Activated T-cell treated with anti-CD3 and anti-CD28 coated beads, Interleukin-2, amount 50 U/mL, for 1 hour (primary cell): ENCODE data around the gene WNT7A.

Experiments used
- DNase-seq: peaks from one replicate; pipeline ENCODE4 v3.0.0-alpha.2; 2020

WNT7A gene

DNA sequence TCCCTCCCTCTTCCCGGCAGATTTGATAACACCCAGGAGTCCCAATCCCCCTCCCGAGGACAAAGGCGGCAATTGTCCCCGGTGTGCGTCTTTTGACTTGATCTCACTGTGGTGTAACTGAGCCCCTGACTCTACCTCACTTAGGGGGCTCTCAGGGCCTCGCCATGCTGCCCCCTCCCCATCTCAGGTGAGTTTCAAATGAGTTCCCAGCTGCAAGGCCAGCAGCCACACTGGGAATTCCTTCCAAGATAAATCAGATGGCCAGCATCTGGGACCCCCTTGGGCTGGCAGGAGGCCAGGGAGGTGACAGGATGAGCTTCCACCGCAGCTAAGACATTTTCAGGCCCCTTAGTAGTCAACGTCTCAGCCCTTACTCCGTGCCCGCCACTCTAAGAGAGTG lies 35.0 kb downstream of the WNT7A start:
- no peak for DNase-seq

DNA sequence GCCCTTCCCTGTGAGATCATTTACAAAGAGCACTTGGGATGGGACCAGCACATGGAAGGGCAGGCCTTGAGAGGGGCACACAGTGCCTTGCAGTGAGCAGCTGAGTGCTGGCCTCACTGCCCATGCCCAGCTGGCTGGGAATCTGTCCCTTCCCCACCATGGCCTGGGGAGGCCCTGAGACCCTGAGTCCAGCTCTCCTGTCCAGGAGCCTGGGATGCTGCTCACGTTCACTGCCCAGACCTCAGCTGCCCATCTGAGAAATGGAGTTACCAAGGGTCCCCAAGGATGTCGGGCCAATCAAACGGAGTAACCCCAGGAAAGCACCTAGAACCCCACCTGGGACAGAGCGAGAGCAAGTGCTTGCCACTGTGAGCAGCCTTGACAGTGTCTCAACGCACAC lies 35.6 kb downstream of the WNT7A start:
- DNase-seq = no peak

DNA sequence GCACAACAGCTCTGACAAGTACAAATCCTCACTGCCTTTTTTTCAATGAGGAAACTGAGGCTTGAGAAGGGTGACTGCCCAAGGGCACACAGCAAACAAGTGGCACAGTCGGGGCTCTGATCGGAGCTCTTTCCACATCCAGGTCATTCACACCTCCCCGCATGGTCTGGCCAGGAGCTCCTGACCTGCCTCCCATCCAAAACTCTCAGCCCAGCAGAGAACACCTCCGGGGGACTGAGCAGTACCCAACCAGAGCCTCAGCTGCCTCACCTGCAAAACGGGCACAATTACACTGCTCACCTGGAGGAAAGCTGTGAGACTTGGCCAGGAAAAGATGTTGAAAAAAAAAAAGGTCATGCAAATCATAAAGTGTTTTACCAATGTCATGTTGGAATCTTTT lies 36.5 kb downstream of the WNT7A start:
- no peak for DNase-seq

DNA sequence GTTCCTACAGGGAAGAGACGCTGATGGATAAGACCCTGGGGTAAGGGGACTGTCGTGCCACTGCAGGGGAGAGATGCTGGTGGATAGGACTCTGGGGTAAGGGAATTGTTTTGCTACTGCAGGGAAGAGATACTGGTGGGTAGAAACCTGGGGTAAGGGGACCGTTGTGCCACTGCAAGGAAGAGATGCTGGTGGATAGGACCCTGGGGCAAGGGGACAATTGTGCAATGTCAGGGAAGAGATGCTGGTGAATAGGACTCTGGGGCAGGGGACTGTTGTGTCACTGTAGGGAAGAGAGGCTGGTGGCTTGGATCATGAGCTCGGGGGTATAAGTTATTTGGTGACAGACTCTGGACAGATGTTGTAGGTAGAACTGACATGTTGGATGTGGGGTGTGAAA lies 37.6 kb downstream of the WNT7A start:
- no peak for DNase-seq

DNA sequence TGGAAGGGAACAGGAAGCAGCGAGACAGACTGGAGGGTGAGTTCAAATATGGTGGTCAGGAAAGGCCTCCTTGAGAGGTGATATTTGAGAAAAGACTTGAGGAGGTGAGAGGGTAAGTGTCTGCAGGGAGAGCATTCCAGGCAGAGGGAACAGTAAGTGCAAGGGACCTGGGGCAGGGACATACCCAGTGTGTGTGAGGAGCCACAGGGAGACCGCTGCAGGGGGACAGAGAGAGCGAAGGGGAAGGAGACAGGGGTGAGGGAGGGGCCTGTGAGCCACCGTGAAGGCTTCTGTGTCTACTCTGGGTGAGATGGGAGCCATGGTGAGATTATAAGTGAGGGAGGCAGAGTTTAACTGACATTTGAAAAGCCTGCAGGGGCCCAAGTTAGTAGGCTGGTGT lies 38.0 kb downstream of the WNT7A start:
- no peak for DNase-seq

DNA sequence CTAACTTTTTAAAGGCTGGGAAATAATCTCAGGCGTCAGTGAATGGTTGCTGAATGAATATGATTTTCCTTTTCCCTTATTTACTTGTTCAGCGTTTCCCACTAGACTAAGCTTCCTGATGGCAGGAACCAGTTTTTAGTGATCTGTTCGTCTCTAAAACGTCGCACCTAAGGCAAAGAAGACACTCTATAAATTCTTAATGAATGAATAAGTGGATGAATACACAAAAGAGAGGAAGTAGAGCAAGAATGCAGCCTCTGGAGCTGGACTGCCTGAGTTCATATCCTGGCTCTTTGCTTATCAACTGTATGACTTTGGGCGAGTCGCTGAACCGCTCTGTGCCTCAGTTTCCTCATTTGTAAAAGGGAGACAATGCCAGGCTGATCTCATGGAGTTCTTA lies 38.7 kb downstream of the WNT7A start:
- DNase-seq = no peak

DNA sequence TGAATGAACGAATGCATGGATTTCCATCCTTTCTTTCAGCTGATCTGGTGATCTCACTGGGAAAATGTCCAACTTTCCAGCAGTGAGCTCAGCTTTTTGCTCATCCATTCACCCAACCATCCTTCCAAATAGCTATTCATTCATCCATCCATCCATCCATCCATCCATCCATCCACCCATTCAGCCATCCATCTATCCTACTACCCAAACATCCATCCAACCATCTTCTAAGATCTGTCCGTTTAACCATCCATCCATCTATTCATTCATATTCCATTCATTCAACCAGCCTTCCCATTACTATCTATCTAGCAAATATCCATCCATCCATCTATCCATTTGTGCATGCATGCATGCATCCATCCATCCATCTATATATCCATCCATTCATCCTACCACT lies 39.4 kb downstream of the WNT7A start:
- DNase-seq = no peak

DNA sequence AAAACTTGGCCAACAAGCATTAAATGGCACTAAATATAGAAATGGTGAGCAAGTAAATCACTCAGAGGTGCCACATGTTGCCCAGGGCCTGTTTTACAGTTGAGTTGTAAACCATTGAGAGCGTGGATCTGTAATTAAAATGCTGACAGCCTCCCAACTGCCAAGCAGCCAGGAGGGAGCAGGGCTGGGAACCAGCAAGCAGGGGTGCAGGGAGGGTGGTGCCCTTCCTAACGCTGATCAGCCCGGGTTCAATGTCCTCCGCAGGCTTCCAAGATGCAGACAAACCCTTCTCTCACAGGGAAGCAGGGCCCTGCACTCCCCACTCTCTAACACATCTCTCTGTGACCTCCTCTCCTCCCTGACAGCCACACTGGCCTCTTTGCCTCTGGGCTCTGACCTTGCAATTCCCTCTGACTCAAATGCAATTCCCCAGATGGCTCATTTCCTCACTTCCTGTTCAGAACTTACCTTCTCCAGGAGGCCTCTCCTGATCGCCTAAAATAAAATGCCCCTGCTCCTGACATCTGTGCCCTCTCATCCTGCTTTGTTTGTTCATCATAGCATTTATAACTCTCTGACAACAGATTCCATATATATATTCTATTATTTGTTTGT lies 40.0 kb downstream of the WNT7A start:
- DNase-seq = no peak

DNA sequence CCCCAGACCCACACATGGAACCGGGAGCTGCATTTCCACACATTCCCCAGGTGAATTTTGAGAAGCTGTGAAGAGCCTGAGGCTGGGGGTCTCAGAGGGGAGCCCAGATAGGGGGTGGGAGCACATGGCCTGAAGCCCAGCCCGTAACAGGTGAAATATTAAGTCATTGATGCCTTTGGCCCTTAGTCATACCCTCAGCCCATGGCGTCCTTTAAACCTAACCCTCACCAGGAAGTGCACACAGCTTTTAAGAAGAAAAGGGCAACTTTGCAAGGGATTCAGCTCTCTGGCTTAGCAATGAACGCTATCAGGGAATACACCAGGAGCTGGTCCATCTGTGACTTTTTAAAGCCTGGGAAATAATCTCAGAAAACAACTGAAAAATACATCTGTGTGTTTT lies 40.6 kb downstream of the WNT7A start:
- no peak for DNase-seq

DNA sequence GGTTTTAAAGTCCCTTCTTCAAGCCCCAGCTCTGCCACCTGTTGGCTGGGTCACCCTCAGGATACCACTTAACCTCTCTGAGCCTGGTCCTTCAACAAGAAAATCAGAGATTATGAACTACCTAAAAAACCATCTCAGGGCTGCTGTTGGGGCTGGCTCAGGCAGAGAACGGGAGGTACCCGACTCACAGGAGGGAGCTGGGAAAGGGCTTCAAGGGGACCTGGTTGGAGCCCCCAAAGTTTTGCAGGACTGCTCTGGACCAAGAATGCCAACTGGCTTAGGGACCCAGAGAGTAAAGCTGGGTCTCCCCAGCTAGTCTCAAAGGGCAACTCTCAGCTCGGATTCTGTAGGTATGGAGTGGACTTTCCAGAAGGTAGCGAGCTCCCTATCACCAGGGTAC lies 41.5 kb downstream of the WNT7A start:
- no peak for DNase-seq

DNA sequence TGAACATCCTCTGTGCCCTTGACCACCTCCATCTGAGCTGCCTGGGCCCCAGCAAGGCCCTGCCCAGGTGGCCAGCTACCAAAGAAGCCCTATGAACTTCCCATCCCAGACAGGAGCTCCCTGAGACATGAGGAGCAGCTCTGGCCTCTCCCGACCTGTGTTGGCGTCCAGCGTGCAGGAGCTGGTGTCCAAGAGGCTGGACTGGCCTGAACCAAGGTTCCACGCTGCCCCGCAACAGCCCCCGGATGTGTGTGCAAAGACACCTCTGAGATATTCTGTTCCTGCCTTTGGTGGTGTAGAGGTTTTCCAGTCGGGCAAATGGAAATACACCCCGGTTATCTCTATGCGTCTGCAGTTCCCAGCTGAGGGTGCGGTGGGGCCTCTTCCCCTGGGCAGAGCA lies 42.1 kb downstream of the WNT7A start:
- DNase-seq = no peak

DNA sequence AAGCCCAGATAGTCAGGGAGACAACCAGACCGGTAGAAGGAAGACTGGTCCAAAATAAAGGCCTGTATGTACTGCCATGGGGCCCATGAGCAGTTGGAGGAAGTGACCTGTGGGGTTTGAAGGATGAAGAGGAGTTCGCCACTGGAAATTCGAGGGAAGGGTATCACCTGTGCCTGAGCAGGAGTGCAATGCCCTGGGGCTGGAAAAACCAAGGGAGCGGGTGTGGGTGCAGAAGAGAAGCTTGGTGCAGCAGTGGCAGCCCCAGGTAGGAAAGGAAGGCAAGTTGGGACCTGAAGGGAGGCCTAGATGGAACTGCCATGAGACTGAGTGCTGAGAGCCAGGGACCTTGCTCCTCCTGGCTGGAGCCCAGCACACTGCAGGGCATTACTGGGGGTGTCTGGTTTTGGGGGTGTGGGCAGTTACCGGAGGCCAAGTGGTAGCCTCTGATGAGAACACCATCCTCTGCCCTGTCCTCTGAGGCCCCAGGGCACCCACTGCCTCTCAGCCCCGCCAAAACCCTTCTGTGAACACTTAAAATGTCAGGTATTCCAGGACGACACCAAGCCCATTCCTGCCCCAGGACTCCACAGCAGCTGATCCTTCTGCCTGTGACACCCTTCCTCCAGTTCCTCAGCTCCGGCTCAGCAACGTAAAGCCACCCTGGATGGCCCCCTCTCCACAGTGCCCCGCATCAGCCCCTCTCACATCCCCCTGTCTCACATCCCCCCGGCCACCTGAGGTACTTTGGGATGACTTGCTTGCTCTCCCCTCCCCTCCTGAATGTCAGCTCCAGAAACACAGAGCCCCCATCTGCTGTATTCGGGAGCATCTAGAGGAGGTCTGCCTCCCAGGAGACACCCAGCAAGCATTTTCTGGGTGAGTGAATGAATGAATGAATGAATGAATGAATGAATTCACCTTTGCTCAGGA lies 42.9 kb downstream of the WNT7A start:
- DNase-seq = no peak

DNA sequence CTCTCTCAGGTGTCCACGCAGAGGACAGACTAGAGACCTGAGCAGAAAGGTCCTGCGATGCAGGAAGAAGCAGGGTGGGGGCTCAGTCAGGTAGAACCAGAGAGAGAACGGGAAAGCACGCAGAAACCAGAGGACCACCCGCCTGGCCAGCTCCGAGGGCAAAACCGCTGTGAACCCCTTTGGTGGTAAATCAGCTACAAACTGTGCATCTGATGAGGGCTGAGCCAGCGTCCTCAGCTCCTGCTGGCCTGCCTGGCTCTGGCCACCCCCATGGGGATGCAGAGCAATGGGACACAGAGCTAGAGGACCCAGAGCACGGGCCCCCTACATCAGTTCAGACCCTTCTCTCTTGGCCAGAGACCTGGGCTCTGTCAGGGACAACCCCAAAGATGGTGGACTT lies 44.6 kb downstream of the WNT7A start:
- DNase-seq = no peak

DNA sequence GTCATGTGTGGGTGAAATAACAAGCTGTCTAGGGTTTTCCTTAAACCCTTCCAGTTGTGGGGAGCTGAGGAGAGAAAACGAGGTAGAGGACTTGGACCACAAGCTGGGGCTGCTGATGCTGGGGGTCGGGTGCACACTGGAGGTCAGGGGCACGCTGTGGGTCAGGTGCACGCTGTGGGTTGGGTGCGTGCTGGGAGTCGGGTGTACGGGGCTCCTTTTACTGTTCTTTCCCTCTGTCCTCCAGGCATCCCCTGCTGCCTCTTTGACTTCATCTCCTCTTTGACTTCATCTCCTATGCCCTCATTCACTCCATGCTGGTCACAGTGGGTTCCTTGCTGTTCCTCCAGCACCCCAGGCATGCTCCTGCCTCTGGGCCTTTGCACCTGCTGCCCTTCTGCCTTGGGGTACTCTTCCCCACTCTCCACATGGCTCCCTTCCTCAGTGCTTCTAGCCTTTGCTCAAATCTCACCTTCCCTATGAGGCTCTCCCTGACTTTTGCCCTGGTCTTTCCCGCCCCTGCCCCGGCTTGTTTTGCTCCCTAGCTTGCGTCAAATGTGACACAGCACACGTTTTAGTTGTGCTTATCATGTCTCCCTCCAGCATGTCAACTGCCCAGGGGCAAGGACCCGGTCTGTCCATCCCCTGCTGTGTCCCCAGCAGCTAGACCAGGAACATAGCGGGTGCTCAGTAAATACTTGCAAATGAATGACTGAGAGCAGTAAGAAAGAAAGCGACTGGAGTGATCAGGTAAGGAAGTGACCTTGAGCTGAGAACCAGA lies 45.4 kb downstream of the WNT7A start:
- DNase-seq = no peak

DNA sequence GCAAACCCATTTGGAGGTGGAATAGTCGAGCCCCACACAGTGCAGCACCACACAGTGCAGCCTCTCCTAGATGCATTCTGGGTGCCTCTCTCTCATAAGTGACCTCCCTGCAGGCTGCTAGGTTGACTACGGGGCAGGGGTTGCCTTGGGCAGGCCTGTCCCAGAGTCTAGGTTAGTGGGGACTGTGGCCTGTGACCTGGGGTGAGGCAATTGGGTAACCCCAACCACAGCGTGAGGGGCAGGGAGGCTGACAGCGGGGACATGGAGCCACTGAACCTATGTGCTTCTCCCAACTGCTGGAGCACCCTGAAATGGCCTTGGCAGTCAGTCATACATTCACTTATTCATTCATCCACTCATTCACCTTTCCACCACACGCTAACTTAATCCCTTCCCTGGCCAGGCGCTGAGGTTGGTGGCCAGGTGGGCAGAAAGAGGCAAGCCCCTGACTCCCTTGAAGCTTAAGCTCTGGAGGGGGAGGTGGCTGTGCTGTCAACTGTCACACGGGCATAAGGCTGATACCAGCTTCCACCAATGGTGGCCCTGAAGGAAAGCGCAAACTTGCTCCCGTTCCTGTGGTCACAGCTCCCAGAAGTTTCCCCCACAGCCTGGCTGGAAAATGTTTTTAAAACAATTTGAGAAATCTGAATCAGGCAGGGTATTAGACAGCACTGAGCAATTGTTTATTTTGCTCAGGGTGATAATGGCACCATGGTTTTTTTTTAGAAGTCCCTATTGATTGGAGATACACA lies 46.2 kb downstream of the WNT7A start:
- DNase-seq = no peak

DNA sequence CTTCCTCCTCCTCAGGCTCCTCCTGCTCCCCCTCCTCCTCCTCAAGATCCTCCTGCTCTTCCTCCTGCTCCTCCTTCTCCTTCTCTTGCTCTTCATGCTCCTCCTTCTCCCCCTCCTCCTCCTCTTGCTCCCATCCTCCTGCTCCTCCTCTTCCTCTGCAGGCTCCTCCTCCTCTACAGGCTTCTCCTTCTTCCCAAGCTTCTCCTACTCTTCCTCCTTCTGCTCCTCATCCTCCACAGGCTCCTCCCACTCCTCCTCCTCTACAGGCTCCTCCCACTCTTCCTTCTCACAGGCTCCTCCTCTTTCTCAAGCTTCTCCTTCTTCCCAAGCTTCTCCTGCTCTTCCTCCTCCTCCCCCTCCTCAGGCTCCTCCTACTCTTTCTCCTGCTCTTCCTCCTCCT lies 47.7 kb downstream of the WNT7A start:
- DNase-seq = no peak

DNA sequence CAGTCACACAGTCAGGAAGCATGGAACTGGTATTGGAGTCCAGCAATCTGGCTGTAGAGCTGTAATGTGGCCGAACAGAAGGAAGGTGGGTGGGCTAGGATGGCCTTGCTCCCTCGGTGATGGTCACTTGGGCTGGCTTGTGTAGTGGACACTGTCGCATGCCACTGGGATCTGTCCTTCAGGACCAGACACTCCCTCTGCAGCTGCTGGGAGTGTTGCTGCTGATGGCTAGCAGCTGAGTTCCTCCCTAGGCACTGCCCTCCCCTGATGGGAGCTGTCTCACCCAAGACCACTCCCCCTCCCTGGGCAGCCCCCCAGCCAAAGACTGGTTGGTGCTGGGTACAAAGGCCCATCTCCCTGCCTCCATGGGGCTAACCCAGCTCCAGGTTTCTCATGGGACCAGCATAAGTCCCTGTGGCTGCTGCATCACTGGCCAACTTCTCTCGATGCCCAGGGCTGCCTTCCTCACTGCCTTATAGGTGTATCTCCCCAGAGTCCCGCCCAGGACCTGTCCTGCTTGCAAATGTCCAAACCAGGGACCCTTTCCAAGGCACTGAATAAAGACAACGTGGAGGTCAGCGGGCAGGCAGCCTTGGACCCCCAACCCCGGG lies 48.4 kb downstream of the WNT7A start:
- no peak for DNase-seq

DNA sequence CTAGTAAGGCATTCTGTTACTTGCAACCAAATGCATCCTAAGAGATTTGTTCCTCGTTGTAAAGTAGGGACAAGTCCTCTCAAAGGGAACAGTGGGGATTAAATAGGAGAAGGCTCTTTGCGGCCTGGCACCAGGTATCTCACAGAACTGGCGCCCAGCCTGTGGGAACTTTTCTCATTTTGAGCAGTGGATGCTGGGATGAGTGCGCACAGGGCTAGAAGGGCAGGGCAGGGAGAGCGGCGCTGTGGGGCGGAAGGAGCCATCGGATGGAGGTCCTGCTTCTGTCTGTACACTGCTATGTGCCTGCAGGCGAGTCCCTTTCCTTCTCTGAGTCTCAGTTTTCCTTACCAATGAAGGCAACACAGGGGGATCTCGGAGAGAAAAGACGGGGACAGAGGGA lies 50.6 kb downstream of the WNT7A start:
- DNase-seq = no peak

DNA sequence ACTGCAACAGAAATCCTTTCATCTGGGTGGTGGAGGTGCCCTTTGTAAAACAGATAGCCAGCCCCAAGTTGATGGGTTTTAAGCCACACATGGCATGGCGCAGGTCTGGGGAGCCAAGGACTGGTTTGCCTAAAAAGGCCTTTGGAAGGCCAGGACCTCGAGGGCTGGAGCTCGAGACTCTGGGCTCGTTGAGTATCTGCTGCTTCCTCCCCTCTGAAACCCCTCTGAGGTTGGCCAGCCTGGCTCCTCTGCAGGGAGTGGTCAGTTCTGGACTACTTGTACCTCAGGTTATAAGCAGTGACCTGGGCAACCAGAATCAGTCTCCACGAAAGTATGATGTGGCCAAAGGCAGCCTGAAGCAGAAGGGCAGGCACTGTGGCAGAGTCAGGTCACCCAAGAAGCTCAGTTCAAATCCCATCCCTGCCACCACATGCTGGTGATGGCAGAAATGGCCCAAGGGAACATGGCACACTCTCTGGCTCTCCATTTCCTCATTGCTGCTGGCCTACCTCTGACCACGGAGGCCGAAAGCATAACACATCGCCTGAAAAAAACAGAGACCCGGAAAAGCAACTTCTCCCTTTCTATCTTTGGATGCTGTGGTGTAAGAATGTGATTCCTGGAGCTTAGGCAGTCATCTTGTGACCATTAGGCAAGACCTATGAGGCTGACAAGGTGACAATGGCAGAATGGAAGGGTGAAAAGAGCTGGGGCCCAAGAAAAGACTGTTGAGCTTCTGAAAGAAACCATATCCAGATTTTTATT lies 51.2 kb downstream of the WNT7A start:
- DNase-seq = no peak

DNA sequence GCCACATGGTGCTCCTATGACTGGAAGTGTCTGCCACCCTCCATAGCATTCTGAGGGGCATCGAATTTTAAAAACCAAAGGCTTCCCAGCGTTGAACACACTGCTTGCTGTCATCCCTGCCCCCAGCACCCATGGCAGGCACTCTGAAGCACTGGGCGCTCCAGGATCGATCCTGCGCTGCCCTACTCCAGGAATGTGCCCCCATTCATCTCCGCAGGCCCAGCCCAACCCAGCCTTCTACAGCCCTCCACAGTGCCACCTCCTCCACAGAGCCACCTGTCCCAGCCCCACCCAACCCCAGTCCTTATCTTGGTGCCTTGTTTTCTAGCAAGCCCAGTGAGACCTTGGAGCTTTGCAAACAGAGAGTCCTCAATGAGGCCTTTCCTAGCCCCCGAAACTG lies 52.2 kb downstream of the WNT7A start:
- DNase-seq = no peak

DNA sequence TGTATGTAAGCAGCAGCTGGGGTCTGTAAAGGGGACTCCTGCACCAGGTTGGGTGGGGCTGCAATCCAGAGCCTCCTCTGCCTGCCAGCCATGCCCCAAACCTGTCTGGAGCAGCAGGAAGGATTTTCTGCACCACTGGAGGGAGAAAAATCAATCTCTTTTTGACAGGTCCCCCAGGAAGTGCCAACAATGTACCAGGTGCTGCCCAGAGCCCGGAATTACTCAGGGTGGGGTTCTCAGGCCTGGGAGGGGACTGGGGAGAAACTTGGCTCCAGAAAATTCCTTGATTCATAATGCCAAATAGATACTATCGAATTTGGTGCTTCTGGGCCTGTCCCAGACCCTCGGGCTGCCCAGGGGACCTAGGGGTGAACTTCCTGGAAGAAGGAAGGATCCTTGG lies 52.6 kb downstream of the WNT7A start:
- no peak for DNase-seq

DNA sequence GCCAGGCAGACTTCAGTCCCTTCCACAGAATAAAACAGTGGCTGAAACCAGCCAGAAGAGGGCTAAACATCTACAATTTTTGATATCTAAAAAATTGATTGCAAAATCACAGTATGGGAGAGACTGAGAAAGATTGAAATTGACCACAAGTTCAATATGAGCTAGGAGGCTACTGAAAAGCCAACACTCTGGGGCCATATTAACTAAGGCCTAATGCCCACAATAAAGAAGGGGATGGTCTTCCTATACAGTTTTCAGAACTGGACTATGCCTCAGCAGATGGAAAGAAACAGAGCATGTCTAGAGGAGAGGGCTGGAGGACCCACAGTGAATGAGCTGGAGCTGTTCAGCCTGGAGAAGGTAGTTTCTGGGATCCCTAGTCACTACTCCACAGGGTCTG lies 53.2 kb downstream of the WNT7A start:
- DNase-seq = no peak
